ENCODE data around the gene FER.
"Not testable (repeated sequence)": the region's sequence is repeated elsewhere in the genome, so short reads cannot be mapped to it uniquely, and the experiment has no call there.

FER gene

GRCh38 chr5:108953940-108954339 is 206.2 kb downstream of the FER start:
- DNase-seq (ENCODE audit: low read depth, low spot score), result no peak

GRCh38 chr5:108957333-108957732 is 209.6 kb downstream of the FER start:
- DNase-seq (ENCODE audit: low read depth, low spot score), result no peak

- DNase-seq (ENCODE audit: low read depth, low spot score), result no peak
Measured at GRCh38 chr5:108966910-108967309, 219.2 kb downstream of the FER start.

GRCh38 chr5:108974594-108974993 is 226.9 kb downstream of the FER start:
- DNase-seq (ENCODE audit: low read depth, low spot score), result no peak

- no peak for DNase-seq (ENCODE audit: low read depth, low spot score)
Measured at GRCh38 chr5:108975697-108976096, 228.0 kb downstream of the FER start.

- DNase-seq (ENCODE audit: low read depth, low spot score), result no peak
Measured at GRCh38 chr5:108983461-108984092, 235.9 kb downstream of the FER start.

- no peak for DNase-seq (ENCODE audit: low read depth, low spot score)
Measured at GRCh38 chr5:108989761-108990392, 242.2 kb downstream of the FER start.

- DNase-seq (ENCODE audit: low read depth, low spot score), result not testable (repeated sequence)
Measured at GRCh38 chr5:108992396-108993085, 244.8 kb downstream of the FER start.

- not testable (repeated sequence) for DNase-seq (ENCODE audit: low read depth, low spot score)
Measured at GRCh38 chr5:108993440-108993839, 245.7 kb downstream of the FER start.

GRCh38 chr5:108997720-108998119 is 250.0 kb downstream of the FER start:
- DNase-seq (ENCODE audit: low read depth, low spot score), result no peak

GRCh38 chr5:108998216-108998615 is 250.5 kb downstream of the FER start:
- DNase-seq (ENCODE audit: low read depth, low spot score), result no peak

- no peak for DNase-seq (ENCODE audit: low read depth, low spot score)
Measured at GRCh38 chr5:109003928-109004327, 256.2 kb downstream of the FER start.

GRCh38 chr5:109005297-109006009 is 257.8 kb downstream of the FER start:
- DNase-seq (ENCODE audit: low read depth, low spot score), result no peak

GRCh38 chr5:109006129-109006528 is 258.4 kb downstream of the FER start:
- DNase-seq (ENCODE audit: low read depth, low spot score), result no peak

- DNase-seq (ENCODE audit: low read depth, low spot score), result no peak
Measured at GRCh38 chr5:109016300-109016699, 268.6 kb downstream of the FER start.

GRCh38 chr5:109022056-109022455 is 274.4 kb downstream of the FER start:
- DNase-seq (ENCODE audit: low read depth, low spot score), result no peak

GRCh38 chr5:109025729-109026128 is 278.0 kb downstream of the FER start:
- not testable (repeated sequence) for DNase-seq (ENCODE audit: low read depth, low spot score)

GRCh38 chr5:109027983-109028607 is 280.4 kb downstream of the FER start:
- no peak for DNase-seq (ENCODE audit: low read depth, low spot score)

- DNase-seq (ENCODE audit: low read depth, low spot score), result no peak
Measured at GRCh38 chr5:109028608-109029299, 281.1 kb downstream of the FER start.

- no peak for DNase-seq (ENCODE audit: low read depth, low spot score)
Measured at GRCh38 chr5:109029847-109030246, 282.1 kb downstream of the FER start.

Data from smooth muscle cell of the brain vasculature (primary cell).